A549 (cell line): ENCODE results near the gene SDF4. TPM values are rescaled to one million over a fixed set of nuclear protein-coding genes. Genes with fewer than 3 reads are reported as not detected.
A peak's percentile ranks its signal among the peaks of the same experiment; 100 is the strongest.

ENCODE experiments used
- ATAC-seq, 2 experiments: fragments of 200-7000 bp in 1 of 2; fragments of >200 bp in 1 of 2; cut with Nextera tagmentation in 1 of 2; cut with Tn5 transposase in 1 of 2; 3 replicates each; pipeline versions ENCODE4 v1.8.0 to v1.9.1; 2018 to 2020; ENCODE audit warnings: mild to moderate bottlenecking in 1 of 2, moderate library complexity in 1 of 2
- CTCF ChIA-PET: fragments of 300-600 bp; sonication (Branson Sonifier 250); formaldehyde crosslinking; extraction: SDS; loops from one replicate; lab custom pipeline; 2021; ENCODE audit warnings: antibody characterized with exemption, inconsistent platforms; lab: Yijun Ruan, JAX
- POLR2A ChIA-PET: fragments of 350-600 bp; formaldehyde crosslinking; extraction: SDS; loops from one replicate; lab custom pipeline; 2021; ENCODE audit warnings: antibody characterized with exemption, inconsistent platforms; lab: Yijun Ruan, JAX
- DNase-seq, 2 experiments: peaks; one replicate each; pipeline versions ENCODE4 v3.0.0 to v3.0.0-alpha.2; 2011 to 2016; ENCODE audit warnings: low read depth in 1 of 2, low spot score in 1 of 2
- FAIRE-seq: peaks from 2 replicates; lab custom pipeline; 2011; peaks lifted over from hg19 to GRCh38; lab: Jason Lieb, UNC
- H3K27ac ChIP-seq, 2 experiments: fragments of >200 bp; sonication (Bioruptor Twin); formaldehyde crosslinking; 3 replicates each; pipeline ENCODE4 v1.5.1; 2016 to 2017
- H3K4me1 ChIP-seq: fragments of >200 bp; sonication (Bioruptor Twin); formaldehyde crosslinking; 3 replicates; pipeline ENCODE4 v1.6.1; 2016
- H3K4me2 ChIP-seq: fragments of >200 bp; sonication (Bioruptor Twin); formaldehyde crosslinking; 3 replicates; pipeline ENCODE4 v1.6.1; 2016
- H3K4me3 ChIP-seq: fragments of >200 bp; sonication (Bioruptor Twin); formaldehyde crosslinking; 3 replicates; pipeline ENCODE4 v1.5.1; 2016
- H3K9me3 ChIP-seq: fragments of >200 bp; sonication (Bioruptor Twin); formaldehyde crosslinking; 3 replicates; pipeline ENCODE4 v1.6.1; 2016
- CBX2 ChIP-seq: fragments of 200-600 bp; sonication (generic); IDR thresholded peaks from 2 replicates; pipeline ENCODE4 v1.6.1; 2016; ENCODE audit warnings: low read depth, mild to moderate bottlenecking, borderline replicate concordance
- E2F6 ChIP-seq: IDR thresholded peaks from 2 replicates; pipeline ENCODE4 v1.6.1; 2012; ENCODE audit warnings: low read depth, borderline replicate concordance
- FOXS1 ChIP-seq: fragments of 250-450 bp; sonication (Bioruptor Pico); IDR thresholded peaks from 2 replicates; pipeline ENCODE4 v1.5.0; 2020; ENCODE audit warnings: mild to moderate bottlenecking, moderate library complexity
- HOXB13 ChIP-seq: fragments of 250-450 bp; sonication (Bioruptor Pico); IDR thresholded peaks from 2 replicates; pipeline ENCODE4 v1.5.0; 2020; ENCODE audit warnings: low read depth, mild to moderate bottlenecking, moderate library complexity
- MAX ChIP-seq: IDR thresholded peaks from 2 replicates; pipeline ENCODE4 v1.6.1; 2012
- MAZ ChIP-seq: fragments of 150-350 bp; IDR thresholded peaks from 2 replicates; pipeline ENCODE4 v1.6.1; 2014; ENCODE audit warnings: antibody characterized with exemption, low read depth, low read length, borderline replicate concordance
- NR3C1 ChIP-seq: fragments of >200 bp; sonication (Bioruptor Twin); formaldehyde crosslinking; IDR thresholded peaks from 3 replicates; pipeline ENCODE4 v1.6.1; 2017
- POLR2A ChIP-seq: IDR thresholded peaks from 2 replicates; pipeline ENCODE4 v1.6.1; 2012; ENCODE audit warnings: mild to moderate bottlenecking, low read length
- RAD21 ChIP-seq, 2 experiments: fragments of >200 bp in 1 of 2; sonication (Bioruptor Twin) in 1 of 2; formaldehyde crosslinking in 1 of 2; IDR thresholded peaks in 1 of 2; conservative IDR thresholded peaks in 1 of 2; 2 replicates in 1 of 2; 3 replicates in 1 of 2; pipeline ENCODE4 v1.6.1; 2012 to 2018; ENCODE audit warnings: inconsistent platforms in 1 of 2
- REST ChIP-seq: fragments of 200-600 bp; sonication (generic); IDR thresholded peaks from 2 replicates; pipeline ENCODE4 v1.6.1; 2016; ENCODE audit warnings: antibody characterized with exemption, mild to moderate bottlenecking, moderate library complexity
- RFX5 ChIP-seq: fragments of 450-650 bp; IDR thresholded peaks from 2 replicates; pipeline ENCODE4 v1.7.1; 2014; ENCODE audit warnings: antibody characterized with exemption, mild to moderate bottlenecking, moderate library complexity
- RNF2 ChIP-seq: fragments of 200-600 bp; sonication (generic); IDR thresholded peaks from 2 replicates; pipeline ENCODE4 v1.6.1; 2016; ENCODE audit warnings: low read depth, mild to moderate bottlenecking, antibody characterized with exemption, moderate library complexity, borderline replicate concordance
- SREBF2 ChIP-seq: fragments of 450-650 bp; IDR thresholded peaks from 2 replicates; pipeline ENCODE4 v1.6.1; 2014; ENCODE audit warnings: mild to moderate bottlenecking, moderate library complexity
- ZC3H11A ChIP-seq: fragments of 450-650 bp; IDR thresholded peaks from 2 replicates; pipeline ENCODE4 v1.6.1; 2014; ENCODE audit warnings: antibody characterized with exemption, mild to moderate bottlenecking
- ZNF302 ChIP-seq: fragments of 250-450 bp; sonication (Bioruptor Pico); IDR thresholded peaks from 2 replicates; pipeline ENCODE4 v1.9.0; 2021; ENCODE audit warnings: inconsistent platforms, mild to moderate bottlenecking, moderate library complexity
- WGBS: methylation state at CpG from one replicate; pipeline ENCODE4 v1.1.6; 2017; ENCODE audit errors: missing lambda C conversion rate; 5-methylcytosine and 5-hydroxymethylcytosine counted together
- polyA plus RNA-seq, 4 experiments: library from polyadenylated mRNA; depleted of rRNA in 3 of 4; stranded (reverse); fragments of >200 nt; fragmentation: RNase III in 1 of 4; extraction: RNeasy Plus Mini Kit Qiagen cat#74134 plus additional on column Dnase treatment in 1 of 4; gene quantifications; 2 replicates in 3 of 4; 3 replicates in 1 of 4; pipeline ENCODE4 v1.2.3, GENCODE V29; 2011 to 2017

SDF4 gene
- polyA plus RNA-seq, 2 of the 4 experiments (the other 2 are of a cell fraction), result 58.3 to 97.4 TPM

- no peak overlapping the region for H3K4me3 ChIP-seq
- TF ChIP-seq MAX (no peak), REST (no peak), ZNF302 (CRISPR knock-in tag) (no peak), POLR2A (0 out of 2 replicates have a peak, but pooled peaks have one; percentile 2)
- DNase-seq (no peak), ATAC-seq (peak in 1 of 2 experiments; percentile 13; a peak in 3 of 6 replicates), FAIRE-seq (no peak)
- peak overlapping the region in 1 of 2 experiments; percentile 55; a peak in 1 of 6 replicates for H3K27ac ChIP-seq
- 75% methylated on average over 13 of the region's 48 CpGs for WGBS
- CTCF ChIA-PET, result interaction anchor here (0.6 to 9.4 kb wide), 4 partner anchors 12 to 116 kb away, joined by 3 to 46 read pairs (median 3); no protein-coding TSS in a partner anchor
- POLR2A ChIA-PET, result interaction anchor here (0.9 kb wide), 1 partner anchor 23 kb away, joined by 4 read pairs; no protein-coding TSS in a partner anchor
- peaks cover 30% of the 10 kb centered on the region for H3K4me1 ChIP-seq
- H3K4me2 ChIP-seq, result no peak overlapping the region
- no peaks in the 10 kb centered on the region for H3K9me3 ChIP-seq
Measured at GRCh38 chr1:1237874-1238701, 6.3 kb upstream of the SDF4 start.

GRCh38 chr1:1236945-1237873, 5.4 kb upstream of the SDF4 start:
- H3K4me3 ChIP-seq, result no peak overlapping the region
- no peaks in the 10 kb centered on the region for H3K9me3 ChIP-seq
- 60% methylated on average over 2 of the region's 34 CpGs for WGBS
- no peak overlapping the region for H3K4me2 ChIP-seq
- POLR2A ChIA-PET, result interaction anchor here (0.5 kb wide), 1 partner anchor 9 kb away, joined by 4 read pairs; the partner anchor contains the start of gene C1QTNF12
- H3K4me1 ChIP-seq, result peaks cover 37% of the 10 kb centered on the region
- DNase-seq, result no peak
- CTCF ChIA-PET, result interaction anchor here (0.9 to 9.4 kb wide), 3 partner anchors 13 to 253 kb away, joined by 3 to 46 read pairs (median 3); no protein-coding TSS in a partner anchor
- TF ChIP-seq RNF2 (no peak), SREBF2 (no peak), NR3C1 (no peak), MAZ (no peak), RFX5 (no peak), HOXB13 (CRISPR knock-in tag) (no peak), E2F6 (no peak), CBX2 (no peak), FOXS1 (CRISPR knock-in tag) (no peak), RAD21 (conservative IDR thresholded peaks at IDR 0.05 in 1 of 2, IDR thresholded peaks at IDR 0.05 in 1 of 2) (no peak), ZC3H11A (no peak)
- no peak for FAIRE-seq
- H3K27ac ChIP-seq, result peak overlapping the region in 1 of 2 experiments; percentile 55; a peak in 2 of 6 replicates
- peak in 1 of 2 experiments; percentile 4; a peak in 3 of 6 replicates for ATAC-seq
